Adrenal gland (tissue), 12 donors: ENCODE data around the gene KIAA0513. TPM values are rescaled to one million over a fixed set of nuclear protein-coding genes. Genes with fewer than 3 reads are reported as not detected.
A peak's percentile ranks its signal among the peaks of the same experiment; 100 is the strongest.

Source experiments
- DNase-seq, 7 donors: peaks; one replicate each; pipeline ENCODE4 v3.0.0-alpha.2; 2019 to 2020
- H3K27ac ChIP-seq, 5 donors: fragments of 200-600 bp; sonication (generic) in 4 of 5; 1 replicate in 3 of 5; 2 replicates in 2 of 5; pipeline versions ENCODE4 v1.5.1 to v1.8.0; 2016 to 2020; ENCODE audit warnings: mild to moderate bottlenecking in 1 of 5
- H3K27me3 ChIP-seq: fragments of 200-600 bp; 2 replicates; pipeline ENCODE4 v1.8.0; 2021
- H3K36me3 ChIP-seq, 2 donors: fragments of 200-600 bp; replicated peaks in 1 of 2; 1 replicate in 1 of 2; 2 replicates in 1 of 2; pipeline versions ENCODE4 v1.5.1 to v1.8.0; 2018 to 2022
- H3K4me1 ChIP-seq, 2 donors: fragments of 200-600 bp; replicated peaks in 1 of 2; 1 replicate in 1 of 2; 2 replicates in 1 of 2; pipeline versions ENCODE4 v1.5.1 to v1.8.0; 2018 to 2021
- H3K4me3 ChIP-seq, 4 donors: fragments of 200-600 bp; sonication (generic) in 3 of 4; one replicate each; pipeline ENCODE4 v1.5.1; 2016 to 2018
- H3K9me3 ChIP-seq, 3 donors: fragments of 200-600 bp; sonication (generic) in 1 of 3; replicated peaks in 1 of 3; 1 replicate in 2 of 3; 2 replicates in 1 of 3; pipeline versions ENCODE4 v1.5.1 to v1.8.0; 2016 to 2021
- CTCF ChIP-seq, 6 experiments: fragments of 450-650 bp in 4 of 6; fragments of 200-600 bp in 2 of 6; sonication (generic) in 1 of 6; IDR thresholded peaks; 1 replicate in 5 of 6; 2 replicates in 1 of 6; pipeline versions ENCODE4 v1.5.1 to v1.8.0; 2016 to 2021; ENCODE audit warnings: antibody characterized with exemption in 6 of 6, mild to moderate bottlenecking in 2 of 6, moderate library complexity in 1 of 6
- POLR2A ChIP-seq, 2 donors: fragments of 450-650 bp; IDR thresholded peaks; one replicate each; pipeline ENCODE4 v1.6.1; 2017; ENCODE audit warnings: antibody characterized with exemption in 2 of 2, mild to moderate bottlenecking in 2 of 2, moderate library complexity in 1 of 2
- WGBS, 4 donors: extraction: QIAGEN DNeasy Blood & Tissue Kit in 2 of 4; methylation state at CpG; one replicate each; pipeline versions ENCODE4 v1.1.5 to v1.1.7; 2013 to 2017; 5-methylcytosine and 5-hydroxymethylcytosine counted together
- intact Hi-C, 2 donors: fragments of 100-400 bp; cut with DNase I; formaldehyde crosslinking; loops; one replicate each; pipeline versions ENCODE4 v1.14.1 to v1.15.0; 2022 to 2023
- polyA plus RNA-seq, 3 donors: library from polyadenylated mRNA; stranded (reverse); fragments of 200-250 nt in 2 of 3; fragments of 350-450 nt in 1 of 3; fragmentation: Illumina TruSeq in 1 of 3; extraction: RNeasy Lipid Tissue Mini Kit (QIAGEN cat#74804) in 1 of 3; gene quantifications; one replicate each; pipeline ENCODE4 v1.2.3, GENCODE V29; 2013 to 2014
- total RNA-seq, 9 donors: library from RNA; depleted of rRNA in 4 of 9; stranded (reverse); fragments of >200 nt in 4 of 9; fragments of 120-200 nt in 1 of 9; fragmentation: NEBNext Ultra II Directional in 1 of 9; extraction: Animal tissue kit (Norgen Biotek cat#: 25700) in 1 of 9; gene quantifications; one replicate each; pipeline versions ENCODE4 v1.1.0 to v1.2.4, GENCODE V29; 2013 to 2023
- donor health status: healthy with polysubstance abuse.
- donor health status: Bipolar disorder and iron deficiency.
- donor health status: DM: yes; HTN: yes; CAD: no.
- donor health status: DM: no; HTN: no; CAD: no.
- donor health status: DM: no; HTN: no; CAD: no.
- donor health status: DM: yes; HTN: yes; CAD: no.

Gene KIAA0513
- total and polyA plus RNA-seq, 12 donors, result 7.5 to 36.7 (median 17.8) TPM

GRCh38 chr16:85092851-85093250 lies 65.3 kb downstream of the KIAA0513 start:
- no peak for TF ChIP-seq POLR2A (IDR thresholded peaks at IDR 0.05)
- TF ChIP-seq CTCF (IDR thresholded peaks at IDR 0.05), result no peak
- Histone ChIP-seq H3K27me3 (peaks cover 5% of the 10 kb centered on the region), H3K4me1 (peaks cover 8 to 10% of the 10 kb centered on the region in 2 donors), H3K36me3 (no peaks in the 10 kb centered on the region), H3K9me3 (no peaks in the 10 kb centered on the region), H3K27ac (no peak overlapping the region), H3K4me3 (no peak overlapping the region)
- intact Hi-C loops, result no loop called here
- 71 to 78% (median 75%) methylated on average over 10 to 18 of the region's 18 CpGs for WGBS, 4 donors
- peak in 1 of 7 donors; percentile 27 for DNase-seq

GRCh38 chr16:85093705-85094104 lies 66.1 kb downstream of the KIAA0513 start:
- Histone ChIP-seq H3K27me3 (peaks cover 5% of the 10 kb centered on the region), H3K4me3 (no peak overlapping the region), H3K27ac (no peak overlapping the region), H3K9me3 (no peaks in the 10 kb centered on the region), H3K36me3 (no peaks in the 10 kb centered on the region), H3K4me1 (peaks cover 8 to 10% of the 10 kb centered on the region in 2 donors)
- 75 to 80% (median 76%) methylated on average over 13 of the region's 13 CpGs for WGBS, 4 donors
- TF ChIP-seq POLR2A (IDR thresholded peaks at IDR 0.05) (no peak), CTCF (IDR thresholded peaks at IDR 0.05) (no peak)
- intact Hi-C loops, result no loop called here
- no peak for DNase-seq

GRCh38 chr16:85094176-85094805 lies 66.7 kb downstream of the KIAA0513 start:
- Histone ChIP-seq H3K4me3 (no peak overlapping the region), H3K4me1 (peaks cover 8 to 10% of the 10 kb centered on the region in 2 donors), H3K9me3 (no peaks in the 10 kb centered on the region), H3K27me3 (peaks cover 5% of the 10 kb centered on the region), H3K27ac (no peak overlapping the region), H3K36me3 (no peaks in the 10 kb centered on the region)
- WGBS, 4 donors, result 74 to 87% (median 79%) methylated on average over 12 of the region's 12 CpGs
- intact Hi-C loops, result no loop called here
- DNase-seq, result no peak
- TF ChIP-seq CTCF (IDR thresholded peaks at IDR 0.05), result no peak
- no peak for TF ChIP-seq POLR2A (IDR thresholded peaks at IDR 0.05)

- Histone ChIP-seq H3K9me3 (no peaks in the 10 kb centered on the region), H3K4me3 (no peak overlapping the region), H3K36me3 (no peaks in the 10 kb centered on the region), H3K27me3 (peaks cover 5% of the 10 kb centered on the region), H3K27ac (no peak overlapping the region), H3K4me1 (peaks cover 8 to 10% of the 10 kb centered on the region in 2 donors)
- no peak for TF ChIP-seq CTCF (IDR thresholded peaks at IDR 0.05)
- no peak for TF ChIP-seq POLR2A (IDR thresholded peaks at IDR 0.05)
- intact Hi-C loops, result no loop called here
- 72 to 76% (median 74%) methylated on average over 6 to 12 of the region's 12 CpGs for WGBS, 4 donors
- no peak for DNase-seq
These were observed 67.2 kb downstream of the KIAA0513 start for GRCh38 chr16:85094812-85095211.
